ENCODE measurements around the gene HEPACAM.

Gene HEPACAM

DNA sequence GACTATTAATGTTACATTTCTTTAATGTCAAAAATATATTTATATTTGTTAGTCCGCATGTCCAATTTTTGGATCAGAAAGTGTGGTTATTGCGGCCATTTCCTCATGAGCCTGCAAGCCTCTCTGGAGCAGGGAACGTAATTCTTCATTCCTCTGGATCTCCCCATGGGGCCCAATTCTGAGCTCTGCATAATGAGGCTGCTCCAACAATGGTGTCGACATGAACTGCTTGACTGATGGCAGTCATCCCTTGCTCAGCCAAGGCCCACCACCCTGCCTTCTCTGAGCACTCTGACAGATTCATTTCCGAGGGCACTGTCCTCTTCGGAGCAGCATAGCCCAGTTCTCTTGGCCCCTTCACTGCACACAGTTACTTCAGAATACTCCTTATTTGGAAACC lies 3.1 kb upstream of the HEPACAM start:
- Histone ChIP-seq H3K27ac (ENCODE audit: low read depth, low read length) (no peak overlapping the region), H3K36me3 (ENCODE audit: low read length) (no peaks in the 10 kb centered on the region), H3K4me2 (ENCODE audit: low read depth, low read length, poor library complexity, severe bottlenecking) (no peak overlapping the region), H3F3A (ENCODE audit: insufficient read depth) (no peaks in the 10 kb centered on the region), H2AFZ (ENCODE audit: low read depth, low read length, severe bottlenecking) (no peak overlapping the region), H3K4me3 (ENCODE audit: insufficient read depth, low read length, poor library complexity, severe bottlenecking) (no peak overlapping the region), H3K9me2 (replicated peaks; ENCODE audit: insufficient read depth, low read length) (no peaks in the 10 kb centered on the region), H3K9ac (ENCODE audit: low read length) (no peak overlapping the region), H3K27me3 (ENCODE audit: low read length) (no peaks in the 10 kb centered on the region), H3K9me3 (ENCODE audit: insufficient read depth, low read length) (no peaks in the 10 kb centered on the region), H3K79me2 (ENCODE audit: insufficient read depth, low read length) (no peaks in the 10 kb centered on the region), H4K20me1 (ENCODE audit: low read depth, low read length) (no peaks in the 10 kb centered on the region)
- no peak for TF ChIP-seq EZH2phosphoT487 (conservative IDR thresholded peaks at IDR 0.05; ENCODE audit: low read length)
- TF ChIP-seq, protein P1, sequence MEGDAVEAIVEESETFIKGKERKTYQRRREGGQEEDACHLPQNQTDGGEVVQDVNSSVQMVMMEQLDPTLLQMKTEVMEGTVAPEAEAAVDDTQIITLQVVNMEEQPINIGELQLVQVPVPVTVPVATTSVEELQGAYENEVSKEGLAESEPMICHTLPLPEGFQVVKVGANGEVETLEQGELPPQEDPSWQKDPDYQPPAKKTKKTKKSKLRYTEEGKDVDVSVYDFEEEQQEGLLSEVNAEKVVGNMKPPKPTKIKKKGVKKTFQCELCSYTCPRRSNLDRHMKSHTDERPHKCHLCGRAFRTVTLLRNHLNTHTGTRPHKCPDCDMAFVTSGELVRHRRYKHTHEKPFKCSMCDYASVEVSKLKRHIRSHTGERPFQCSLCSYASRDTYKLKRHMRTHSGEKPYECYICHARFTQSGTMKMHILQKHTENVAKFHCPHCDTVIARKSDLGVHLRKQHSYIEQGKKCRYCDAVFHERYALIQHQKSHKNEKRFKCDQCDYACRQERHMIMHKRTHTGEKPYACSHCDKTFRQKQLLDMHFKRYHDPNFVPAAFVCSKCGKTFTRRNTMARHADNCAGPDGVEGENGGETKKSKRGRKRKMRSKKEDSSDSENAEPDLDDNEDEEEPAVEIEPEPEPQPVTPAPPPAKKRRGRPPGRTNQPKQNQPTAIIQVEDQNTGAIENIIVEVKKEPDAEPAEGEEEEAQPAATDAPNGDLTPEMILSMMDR (IDR thresholded peaks at IDR 0.05; ENCODE audit: insufficient read depth, low read length, poor library complexity, severe bottlenecking), result no peak

DNA sequence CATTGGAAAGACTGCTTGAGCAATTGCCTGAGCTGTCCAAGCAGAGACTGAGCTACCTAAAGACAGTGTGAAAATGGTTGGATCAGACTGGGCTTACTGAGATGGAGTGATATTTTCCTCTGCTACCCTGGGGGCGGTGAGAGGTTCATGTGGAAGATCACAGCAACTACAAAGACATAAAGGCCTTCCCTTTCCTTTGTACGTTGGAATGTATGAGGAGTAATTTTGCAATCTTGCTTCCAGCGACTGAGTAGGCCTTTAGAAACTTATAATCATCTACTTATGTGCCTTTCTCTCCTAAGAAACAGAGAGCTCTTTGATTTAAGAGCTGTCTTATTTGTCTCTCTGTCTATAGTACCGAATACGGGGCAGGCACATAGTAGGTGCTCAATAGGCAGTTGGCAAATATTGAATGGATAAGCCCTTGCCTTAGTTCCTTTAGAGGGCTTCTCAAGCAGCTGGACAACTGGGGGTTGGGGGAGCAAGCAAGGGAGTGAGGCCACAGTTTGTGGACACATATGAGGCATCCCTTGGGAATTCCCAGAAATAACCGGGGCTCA lies 2.4 kb upstream of the HEPACAM start:
- Histone ChIP-seq H3K36me3 (ENCODE audit: low read length) (no peaks in the 10 kb centered on the region), H3K4me3 (ENCODE audit: insufficient read depth, low read length, poor library complexity, severe bottlenecking) (no peak overlapping the region), H3K9me3 (ENCODE audit: insufficient read depth, low read length) (no peaks in the 10 kb centered on the region), H3K9me2 (replicated peaks; ENCODE audit: insufficient read depth, low read length) (no peaks in the 10 kb centered on the region), H3K27me3 (ENCODE audit: low read length) (no peaks in the 10 kb centered on the region), H4K20me1 (ENCODE audit: low read depth, low read length) (no peaks in the 10 kb centered on the region), H2AFZ (ENCODE audit: low read depth, low read length, severe bottlenecking) (no peak overlapping the region), H3K9ac (ENCODE audit: low read length) (no peak overlapping the region), H3F3A (ENCODE audit: insufficient read depth) (no peaks in the 10 kb centered on the region), H3K79me2 (ENCODE audit: insufficient read depth, low read length) (no peaks in the 10 kb centered on the region), H3K4me2 (ENCODE audit: low read depth, low read length, poor library complexity, severe bottlenecking) (no peak overlapping the region), H3K27ac (ENCODE audit: low read depth, low read length) (no peak overlapping the region)
- no peak for TF ChIP-seq EZH2phosphoT487 (conservative IDR thresholded peaks at IDR 0.05; ENCODE audit: low read length)

DNA sequence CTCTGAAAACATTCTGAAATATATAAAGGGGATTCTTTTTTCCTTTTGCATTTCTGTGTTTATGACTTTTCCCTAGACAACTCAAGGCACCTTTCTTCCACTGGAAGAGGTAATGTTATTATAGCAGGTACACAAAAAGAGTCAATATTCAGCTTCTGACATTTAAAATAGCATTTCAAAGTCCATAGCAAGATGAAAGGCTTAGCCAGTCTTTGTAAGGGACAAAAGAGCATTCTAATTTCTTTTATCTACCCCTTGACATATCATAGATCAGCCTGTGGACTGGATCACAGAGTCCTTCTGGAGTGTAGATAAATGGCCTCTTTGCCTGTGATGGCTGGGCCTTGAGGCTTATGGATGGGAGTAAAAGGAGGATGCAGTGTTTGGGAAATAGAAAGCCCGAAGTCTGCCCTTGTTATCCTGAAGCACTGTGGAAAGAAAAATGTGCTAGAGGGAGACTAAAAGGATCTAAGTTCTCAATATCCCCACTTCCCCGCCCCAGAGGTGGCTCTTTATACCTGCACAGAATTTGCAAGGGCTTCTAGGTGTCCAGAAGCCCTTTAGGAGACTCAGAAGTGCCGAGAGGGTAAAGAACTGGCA lies 1.6 kb upstream of the HEPACAM start:
- no peak for TF ChIP-seq EZH2phosphoT487 (conservative IDR thresholded peaks at IDR 0.05; ENCODE audit: low read length)
- TF ChIP-seq, protein P1 (IDR thresholded peaks at IDR 0.05; ENCODE audit: insufficient read depth, low read length, poor library complexity, severe bottlenecking), result no peak
- no peaks in the 10 kb centered on the region for H3K9me3 ChIP-seq (ENCODE audit: insufficient read depth, low read length)
- H3K27me3 ChIP-seq (ENCODE audit: low read length), result no peaks in the 10 kb centered on the region
- H3K9ac ChIP-seq (ENCODE audit: low read length), result no peak overlapping the region
- no peak overlapping the region for H3K4me3 ChIP-seq (ENCODE audit: insufficient read depth, low read length, poor library complexity, severe bottlenecking)
- no peaks in the 10 kb centered on the region for H3K36me3 ChIP-seq (ENCODE audit: low read length)
- H3F3A ChIP-seq (ENCODE audit: insufficient read depth), result no peaks in the 10 kb centered on the region
- H3K9me2 ChIP-seq (replicated peaks; ENCODE audit: insufficient read depth, low read length), result no peaks in the 10 kb centered on the region
- no peaks in the 10 kb centered on the region for H4K20me1 ChIP-seq (ENCODE audit: low read depth, low read length)
- no peak overlapping the region for H3K27ac ChIP-seq (ENCODE audit: low read depth, low read length)
- H3K79me2 ChIP-seq (ENCODE audit: insufficient read depth, low read length), result no peaks in the 10 kb centered on the region
- H3K4me2 ChIP-seq (ENCODE audit: low read depth, low read length, poor library complexity, severe bottlenecking), result no peak overlapping the region
- no peak overlapping the region for H2AFZ ChIP-seq (ENCODE audit: low read depth, low read length, severe bottlenecking)

DNA sequence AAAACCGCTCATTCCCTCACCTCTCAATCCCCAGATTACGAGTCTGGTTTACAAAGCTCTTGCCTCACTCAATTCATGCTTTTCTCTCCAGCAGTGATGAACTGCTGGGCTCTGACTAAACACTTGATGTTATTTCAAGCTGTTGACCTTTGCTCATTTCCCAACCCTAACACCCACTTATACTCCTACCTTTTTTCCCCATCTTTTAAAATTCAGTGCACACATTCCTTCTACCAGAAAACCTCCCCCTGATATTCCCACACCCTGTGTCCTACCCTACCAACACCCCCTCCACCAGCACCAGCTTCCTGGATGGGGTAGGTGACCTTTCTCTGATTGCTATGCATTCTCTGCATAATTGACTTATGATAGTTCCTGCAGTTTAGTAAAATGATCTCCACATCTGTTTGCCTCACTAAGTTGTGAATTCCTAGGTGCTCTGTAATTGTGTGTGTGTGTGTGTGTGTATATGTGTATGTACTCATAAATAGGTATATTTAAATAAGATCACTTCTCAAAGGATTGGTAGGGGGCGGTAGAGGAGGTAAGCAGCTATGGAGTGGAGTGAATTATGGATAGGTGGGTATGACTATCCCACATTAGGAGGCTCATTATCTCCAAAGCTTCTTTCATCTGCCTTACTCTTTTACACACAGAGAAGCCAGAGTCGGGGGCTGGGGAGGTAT lies 842 bp downstream of the HEPACAM start:
- H3K4me2 ChIP-seq (ENCODE audit: low read depth, low read length, poor library complexity, severe bottlenecking), result no peak overlapping the region
- H3K9ac ChIP-seq (ENCODE audit: low read length), result no peak overlapping the region
- no peaks in the 10 kb centered on the region for H3K9me3 ChIP-seq (ENCODE audit: insufficient read depth, low read length)
- no peaks in the 10 kb centered on the region for H3K79me2 ChIP-seq (ENCODE audit: insufficient read depth, low read length)
- no peaks in the 10 kb centered on the region for H3K9me2 ChIP-seq (replicated peaks; ENCODE audit: insufficient read depth, low read length)
- no peak for TF ChIP-seq EZH2phosphoT487 (conservative IDR thresholded peaks at IDR 0.05; ENCODE audit: low read length)
- TF ChIP-seq, protein P1 (IDR thresholded peaks at IDR 0.05; ENCODE audit: insufficient read depth, low read length, poor library complexity, severe bottlenecking), result no peak
- no peaks in the 10 kb centered on the region for H3K36me3 ChIP-seq (ENCODE audit: low read length)
- no peak overlapping the region for H2AFZ ChIP-seq (ENCODE audit: low read depth, low read length, severe bottlenecking)
- no peak overlapping the region for H3K4me3 ChIP-seq (ENCODE audit: insufficient read depth, low read length, poor library complexity, severe bottlenecking)
- no peak overlapping the region for H3K27ac ChIP-seq (ENCODE audit: low read depth, low read length)
- no peaks in the 10 kb centered on the region for H3K27me3 ChIP-seq (ENCODE audit: low read length)
- H4K20me1 ChIP-seq (ENCODE audit: low read depth, low read length), result no peaks in the 10 kb centered on the region
- no peaks in the 10 kb centered on the region for H3F3A ChIP-seq (ENCODE audit: insufficient read depth)

Data from SU-DHL-6 (cell line).